Smooth muscle cell (in vitro differentiated cells): ENCODE data around the gene SAP25. TPM values are rescaled to one million over a fixed set of nuclear protein-coding genes. Genes with fewer than 3 reads are reported as not detected.

Source experiments
- DNase-seq: peaks from one replicate; lab custom pipeline; 2025; ENCODE audit not compliant: unreplicated experiment; lab: John Stamatoyannopoulos, UW
- H2AFZ ChIP-seq: fragments of 200-600 bp; sonication (generic); 2 replicates; pipeline ENCODE4 v1.6.0; 2016; ENCODE audit warnings: antibody characterized with exemption, low read depth, mild to moderate bottlenecking
- H3F3A ChIP-seq: fragments of 200-600 bp; sonication (generic); 2 replicates; pipeline ENCODE4 v1.6.0; 2017; ENCODE audit warnings: antibody characterized with exemption, low read depth
- H3K27ac ChIP-seq: fragments of 200-600 bp; sonication (generic); 2 replicates; pipeline ENCODE4 v1.5.1; 2016; ENCODE audit warnings: low read depth, mild to moderate bottlenecking
- H3K27me3 ChIP-seq: fragments of 200-600 bp; sonication (generic); 2 replicates; pipeline ENCODE4 v1.6.1; 2016; ENCODE audit warnings: low read depth, mild to moderate bottlenecking
- H3K36me3 ChIP-seq: fragments of 200-600 bp; sonication (generic); 2 replicates; pipeline ENCODE4 v1.5.1; 2016; ENCODE audit warnings: low read depth
- H3K4me1 ChIP-seq: fragments of 200-600 bp; sonication (generic); 2 replicates; pipeline ENCODE4 v1.5.1; 2016; ENCODE audit warnings: low read depth
- H3K4me2 ChIP-seq: fragments of 200-600 bp; sonication (generic); 2 replicates; pipeline ENCODE4 v1.6.0; 2016; ENCODE audit warnings: mild to moderate bottlenecking
- H3K4me3 ChIP-seq: fragments of 200-600 bp; sonication (generic); 2 replicates; pipeline ENCODE4 v1.5.1; 2016; ENCODE audit warnings: mild to moderate bottlenecking
- H3K79me2 ChIP-seq: fragments of 200-600 bp; sonication (generic); 2 replicates; pipeline ENCODE4 v1.6.0; 2016; ENCODE audit warnings: low read depth, mild to moderate bottlenecking
- H3K9ac ChIP-seq: fragments of 200-600 bp; sonication (generic); 2 replicates; pipeline ENCODE4 v1.6.0; 2016; ENCODE audit warnings: low read depth
- H3K9me3 ChIP-seq: fragments of 200-600 bp; sonication (generic); replicated peaks from 2 replicates; pipeline ENCODE4 v1.5.1; 2016; ENCODE audit warnings: low read depth
- H4K20me1 ChIP-seq: fragments of 200-600 bp; sonication (generic); 2 replicates; pipeline ENCODE4 v1.6.0; 2016; ENCODE audit warnings: low read depth
- CTCF ChIP-seq: fragments of 200-600 bp; sonication (generic); IDR thresholded peaks from 2 replicates; pipeline ENCODE4 v1.5.1; 2017; ENCODE audit warnings: borderline replicate concordance, mild to moderate bottlenecking, antibody characterized with exemption; ENCODE audit not compliant: insufficient read depth, poor library complexity, severe bottlenecking
- WGBS: methylation state at CpG from one replicate; pipeline ENCODE4 v1.1.7; 2016; ENCODE audit warnings: low lambda C conversion rate; 5-methylcytosine and 5-hydroxymethylcytosine counted together
- polyA plus RNA-seq: library from polyadenylated mRNA; unstranded; fragments of >200 nt; fragmentation: Nextera tagmentation; extraction: Ambion mirVana; gene quantifications from 2 replicates; pipeline ENCODE4 v1.2.1, GENCODE V29; 2016
- total RNA-seq: library from RNA; depleted of rRNA; stranded (reverse); fragments of >200 nt; gene quantifications from 2 replicates; pipeline ENCODE4 v1.2.3, GENCODE V29; 2014

The SAP25 gene
- total and polyA plus RNA-seq, 2 experiments from 2014 or later = 1.9 TPM; not detected in 1

GRCh38 chr7:100563809-100564400, 9.8 kb downstream of the SAP25 start:
- no peaks in the 10 kb centered on the region for H3K79me2 ChIP-seq
- no peaks in the 10 kb centered on the region for H3K27me3 ChIP-seq
- no peaks in the 10 kb centered on the region for H3F3A ChIP-seq
- no peaks in the 10 kb centered on the region for H3K36me3 ChIP-seq
- no peak overlapping the region for H3K27ac ChIP-seq
- peak; percentile 52 for DNase-seq
- no peak overlapping the region for H3K9ac ChIP-seq
- no peaks in the 10 kb centered on the region for H3K9me3 ChIP-seq
- peak; percentile 90 for TF ChIP-seq CTCF
- H3K4me1 ChIP-seq = no peaks in the 10 kb centered on the region
- no peak overlapping the region for H2AFZ ChIP-seq
- 39% methylated on average over 12 of the region's 12 CpGs for WGBS
- H4K20me1 ChIP-seq = no peaks in the 10 kb centered on the region
- H3K4me2 ChIP-seq = no peak overlapping the region
- H3K4me3 ChIP-seq = no peak overlapping the region

- no peaks in the 10 kb centered on the region for H3K4me1 ChIP-seq
- H3K36me3 ChIP-seq = no peaks in the 10 kb centered on the region
- WGBS = 94% methylated on average over 8 of the region's 8 CpGs
- H3F3A ChIP-seq = no peaks in the 10 kb centered on the region
- H4K20me1 ChIP-seq = no peaks in the 10 kb centered on the region
- no peak overlapping the region for H3K4me3 ChIP-seq
- no peaks in the 10 kb centered on the region for H3K79me2 ChIP-seq
- no peak for TF ChIP-seq CTCF
- H3K27me3 ChIP-seq = no peaks in the 10 kb centered on the region
- no peak overlapping the region for H2AFZ ChIP-seq
- no peak overlapping the region for H3K27ac ChIP-seq
- H3K9me3 ChIP-seq = no peaks in the 10 kb centered on the region
- no peak overlapping the region for H3K9ac ChIP-seq
- no peak overlapping the region for H3K4me2 ChIP-seq
- no peak for DNase-seq
Observed at GRCh38 chr7:100563100-100563564, 10.6 kb downstream of the SAP25 start.

- DNase-seq = no peak
Observed at GRCh38 chr7:100562195-100563099, 11.3 kb downstream of the SAP25 start.

More at GRCh38 chr7:100562195-100563099, 11.3 kb downstream of the SAP25 start:
- H3K79me2 ChIP-seq = no peaks in the 10 kb centered on the region
- H3F3A ChIP-seq = no peaks in the 10 kb centered on the region
- no peak overlapping the region for H2AFZ ChIP-seq
- H3K4me1 ChIP-seq = no peaks in the 10 kb centered on the region
- H3K4me2 ChIP-seq = no peak overlapping the region
- no peaks in the 10 kb centered on the region for H3K27me3 ChIP-seq
- no peaks in the 10 kb centered on the region for H3K36me3 ChIP-seq
- H3K9me3 ChIP-seq = no peaks in the 10 kb centered on the region
- H3K27ac ChIP-seq = no peak overlapping the region
- H3K9ac ChIP-seq = no peak overlapping the region
- no peak for TF ChIP-seq CTCF
- no peaks in the 10 kb centered on the region for H4K20me1 ChIP-seq
- no peak overlapping the region for H3K4me3 ChIP-seq
- 95% methylated on average over 20 of the region's 26 CpGs for WGBS
